Esophagus muscularis mucosa (tissue), 4 donors: ENCODE results near the gene TSC1. TPM values are rescaled to one million over a fixed set of nuclear protein-coding genes. Genes with fewer than 3 reads are reported as not detected.

Source experiments
- DNase-seq: peaks from one replicate; pipeline ENCODE4 v3.0.0-alpha.2; 2017; ENCODE audit errors: extremely low spot score
- H3K27ac ChIP-seq, 4 donors: fragments of 200-600 bp; sonication (generic); replicated peaks in 1 of 4; 1 replicate in 3 of 4; 2 replicates in 1 of 4; pipeline ENCODE4 v1.5.1; 2016 to 2019; ENCODE audit warnings: mild to moderate bottlenecking in 1 of 4
- H3K27me3 ChIP-seq, 4 donors: fragments of 200-600 bp; sonication (generic); one replicate each; pipeline versions ENCODE4 v1.5.1 to v1.6.0; 2016 to 2019
- H3K36me3 ChIP-seq, 4 donors: fragments of 200-600 bp; sonication (generic); one replicate each; pipeline ENCODE4 v1.5.1; 2016 to 2019
- H3K4me1 ChIP-seq, 4 donors: fragments of 200-600 bp; sonication (generic); one replicate each; pipeline ENCODE4 v1.5.1; 2016 to 2019
- H3K4me3 ChIP-seq, 4 donors: fragments of 200-600 bp; sonication (generic); 1 replicate in 2 of 4; 2 replicates in 2 of 4; pipeline ENCODE4 v1.5.1; 2016 to 2019; ENCODE audit warnings: mild to moderate bottlenecking in 4 of 4, moderate library complexity in 1 of 4
- H3K9me3 ChIP-seq, 4 donors: fragments of 200-600 bp; sonication (generic); 1 replicate in 3 of 4; 2 replicates in 1 of 4; pipeline ENCODE4 v1.5.1; 2016 to 2019
- EP300 ChIP-seq: sonication (generic); formaldehyde crosslinking; IDR thresholded peaks from one replicate; pipeline ENCODE4 v1.6.1; 2017; ENCODE audit warnings: antibody characterized with exemption
- POLR2A ChIP-seq: fragments of 450-650 bp; IDR thresholded peaks from one replicate; pipeline ENCODE4 v1.6.1; 2017; ENCODE audit warnings: antibody characterized with exemption, moderate library complexity, mild to moderate bottlenecking, low read depth
- POLR2AphosphoS5 ChIP-seq, 2 donors: sonication (generic); formaldehyde crosslinking; IDR thresholded peaks; one replicate each; pipeline ENCODE4 v1.6.1; 2017; ENCODE audit warnings: antibody characterized with exemption in 2 of 2
- WGBS: methylation state at CpG from one replicate; pipeline ENCODE4 v1.1.5; 2018; 5-methylcytosine and 5-hydroxymethylcytosine counted together
- intact Hi-C: fragments of 100-400 bp; cut with DNase I; formaldehyde crosslinking; loops from one replicate; pipeline ENCODE4 v1.15.1; 2023
- small RNA-seq, 3 donors: library from RNA; depleted of rRNA; stranded (forward); fragments of <200 nt; gene quantifications; one replicate each; pipeline ENCODE3, GENCODE V24; 2016
- total RNA-seq, 4 donors: library from RNA; depleted of rRNA; stranded (reverse); fragments of >200 nt; gene quantifications; one replicate each; pipeline versions ENCODE4 v1.1.0 to v1.2.1, GENCODE V29; 2016
- TF ChIP-seq, protein P1 (sequence below), 3 experiments: fragments of 200-600 bp in 2 of 3; fragments of 450-650 bp in 1 of 3; sonication (generic) in 2 of 3; IDR thresholded peaks; one replicate each; pipeline ENCODE4 v1.5.1; 2017 to 2019; ENCODE audit warnings: antibody characterized with exemption in 3 of 3, mild to moderate bottlenecking in 2 of 3, moderate library complexity in 1 of 3

TSC1 gene
- total RNA-seq, 4 donors from 2014 or later, result 25.0 to 36.9 (median 30.6) TPM

DNA sequence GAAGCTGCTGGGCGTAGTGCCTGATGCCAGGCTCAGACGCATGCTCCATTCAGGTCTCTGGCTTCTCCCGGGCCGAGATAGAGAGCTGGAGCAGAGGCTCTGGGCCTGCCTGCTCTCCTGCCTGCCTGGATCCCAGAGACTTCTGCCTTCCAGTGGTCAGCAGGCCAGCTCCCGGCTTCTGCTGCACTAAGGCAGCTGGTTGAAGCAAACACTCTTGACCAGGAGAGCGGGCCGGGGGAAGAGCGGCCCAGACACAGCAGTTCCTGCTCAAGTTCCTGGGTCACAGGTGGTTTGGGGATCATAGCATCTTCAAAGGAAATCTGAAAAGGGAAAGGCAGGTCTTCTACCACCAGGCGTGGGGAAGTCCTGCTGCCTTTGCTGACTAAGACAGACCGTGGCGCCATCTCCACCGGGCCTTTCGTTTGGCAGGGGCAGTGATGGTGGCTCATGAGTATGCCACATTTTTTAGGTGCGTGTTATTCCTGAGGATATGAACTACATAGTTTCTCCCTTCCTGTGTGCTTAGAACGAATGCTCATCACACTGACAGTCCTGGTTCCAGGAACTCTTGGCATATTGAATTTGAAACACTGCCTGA lies 97.4 kb downstream of the TSC1 start:
- 94% methylated on average over 11 of the region's 15 CpGs for WGBS
- TF ChIP-seq POLR2AphosphoS5 (IDR thresholded peaks at IDR 0.05) (no peak), POLR2A (no peak)
- Histone ChIP-seq H3K36me3 (no peaks in the 10 kb centered on the region), H3K27me3 (no peaks in the 10 kb centered on the region), H3K9me3 (no peaks in the 10 kb centered on the region), H3K4me3 (no peak overlapping the region), H3K27ac (no peak overlapping the region), H3K4me1 (peaks cover 0 to 12% (median 10%) of the 10 kb centered on the region in 4 donors)
- intact Hi-C loops, result no loop called here
- DNase-seq, result no peak

DNA sequence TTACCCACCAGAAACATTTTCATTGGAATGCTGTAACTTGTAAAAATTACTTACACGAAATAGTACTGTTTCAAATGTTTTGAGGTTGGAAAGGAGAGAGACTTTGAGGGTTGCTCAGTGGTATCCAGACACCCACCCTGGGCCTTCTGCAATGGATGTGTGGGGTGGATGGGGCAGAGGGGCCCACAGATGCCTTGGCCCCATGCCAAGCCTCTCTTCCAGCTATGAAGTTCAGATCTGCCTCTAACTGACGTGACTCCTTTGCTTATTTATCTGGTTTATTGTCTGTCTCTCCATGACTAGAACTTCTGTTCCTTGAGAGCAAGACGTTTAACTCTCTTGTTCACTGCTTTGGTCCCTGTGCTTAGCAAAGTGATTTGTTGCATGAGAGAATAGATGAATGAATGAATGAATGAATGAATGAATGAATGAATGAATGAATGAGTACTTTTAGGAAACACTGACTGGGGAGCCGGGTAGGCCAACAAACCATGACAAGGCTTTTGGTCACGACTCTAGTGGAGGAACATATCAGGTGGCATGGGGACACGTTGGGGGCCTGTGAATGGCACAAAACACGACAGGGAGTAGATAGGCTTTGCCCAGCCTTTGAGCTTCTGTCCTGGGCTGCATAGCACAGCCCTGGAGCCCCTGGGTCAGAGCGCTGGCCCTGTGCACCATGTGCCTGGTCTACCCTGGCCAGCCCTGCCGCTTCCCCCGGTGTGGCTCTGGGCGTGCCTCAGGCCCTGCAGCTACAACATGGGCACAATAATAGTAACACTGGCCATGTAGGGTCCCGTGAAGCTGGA lies 98.1 kb downstream of the TSC1 start:
- Histone ChIP-seq H3K27ac (no peak overlapping the region), H3K9me3 (no peaks in the 10 kb centered on the region), H3K4me3 (no peak overlapping the region), H3K36me3 (no peaks in the 10 kb centered on the region), H3K27me3 (no peaks in the 10 kb centered on the region), H3K4me1 (peaks cover 0 to 12% (median 10%) of the 10 kb centered on the region in 4 donors)
- intact Hi-C loops, result no loop called here
- TF ChIP-seq POLR2A (no peak), EP300 (no peak), POLR2AphosphoS5 (IDR thresholded peaks at IDR 0.05) (no peak)
- TF ChIP-seq, protein P1, sequence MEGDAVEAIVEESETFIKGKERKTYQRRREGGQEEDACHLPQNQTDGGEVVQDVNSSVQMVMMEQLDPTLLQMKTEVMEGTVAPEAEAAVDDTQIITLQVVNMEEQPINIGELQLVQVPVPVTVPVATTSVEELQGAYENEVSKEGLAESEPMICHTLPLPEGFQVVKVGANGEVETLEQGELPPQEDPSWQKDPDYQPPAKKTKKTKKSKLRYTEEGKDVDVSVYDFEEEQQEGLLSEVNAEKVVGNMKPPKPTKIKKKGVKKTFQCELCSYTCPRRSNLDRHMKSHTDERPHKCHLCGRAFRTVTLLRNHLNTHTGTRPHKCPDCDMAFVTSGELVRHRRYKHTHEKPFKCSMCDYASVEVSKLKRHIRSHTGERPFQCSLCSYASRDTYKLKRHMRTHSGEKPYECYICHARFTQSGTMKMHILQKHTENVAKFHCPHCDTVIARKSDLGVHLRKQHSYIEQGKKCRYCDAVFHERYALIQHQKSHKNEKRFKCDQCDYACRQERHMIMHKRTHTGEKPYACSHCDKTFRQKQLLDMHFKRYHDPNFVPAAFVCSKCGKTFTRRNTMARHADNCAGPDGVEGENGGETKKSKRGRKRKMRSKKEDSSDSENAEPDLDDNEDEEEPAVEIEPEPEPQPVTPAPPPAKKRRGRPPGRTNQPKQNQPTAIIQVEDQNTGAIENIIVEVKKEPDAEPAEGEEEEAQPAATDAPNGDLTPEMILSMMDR (IDR thresholded peaks at IDR 0.05), result no peak
- WGBS, result 88% methylated on average over 12 of the region's 12 CpGs
- no peak for DNase-seq

DNA sequence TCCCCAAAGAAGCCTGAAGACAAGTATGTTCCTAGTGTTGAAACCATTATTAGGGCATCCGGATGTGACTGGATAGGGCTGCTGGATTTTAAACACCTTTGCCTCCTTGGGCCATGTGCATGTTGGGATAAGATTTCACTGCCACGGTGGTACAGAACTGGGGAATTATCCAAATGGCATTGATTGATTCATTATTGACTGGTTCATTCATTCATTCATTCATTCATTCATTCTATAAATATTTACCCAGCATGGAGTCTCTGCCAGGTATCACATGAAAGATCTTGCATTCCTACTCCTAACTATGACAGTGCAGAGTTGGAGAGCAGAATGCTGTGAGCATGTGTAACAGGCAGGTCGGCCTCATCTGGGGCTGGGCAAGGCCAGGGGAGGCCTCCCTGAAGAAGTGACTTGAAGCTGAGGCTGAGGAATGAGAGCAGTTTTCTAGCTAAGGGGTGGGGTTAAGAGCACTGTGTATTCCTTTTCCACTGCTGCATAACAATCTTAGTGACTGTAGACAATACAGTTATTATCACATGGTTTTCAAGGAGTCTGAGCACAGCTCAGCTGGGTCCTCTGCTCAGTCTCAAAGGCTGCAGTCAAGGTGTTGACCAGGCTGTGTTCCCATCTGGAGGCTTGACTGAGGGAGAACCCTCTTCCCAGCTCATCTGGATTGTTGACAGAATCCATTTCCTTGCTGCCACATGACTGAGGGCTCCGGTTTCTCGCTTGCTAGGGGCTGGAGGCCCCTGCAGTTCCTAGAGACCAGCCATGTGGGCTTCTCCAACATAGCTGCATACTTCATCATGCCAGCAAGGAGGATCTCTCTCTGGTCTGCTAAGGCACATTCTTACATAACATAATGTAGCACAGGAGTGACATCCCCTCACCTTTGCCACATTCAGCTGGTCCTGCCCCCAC lies 102.0 kb downstream of the TSC1 start:
- Histone ChIP-seq H3K36me3 (no peaks in the 10 kb centered on the region), H3K4me1 (no peaks in the 10 kb centered on the region), H3K9me3 (no peaks in the 10 kb centered on the region), H3K27me3 (no peaks in the 10 kb centered on the region), H3K4me3 (no peak overlapping the region), H3K27ac (no peak overlapping the region)
- DNase-seq, result no peak
- no peak for TF ChIP-seq POLR2A
- no peak for TF ChIP-seq POLR2AphosphoS5 (IDR thresholded peaks at IDR 0.05)
- no peak for TF ChIP-seq EP300
- TF ChIP-seq, protein P1 (IDR thresholded peaks at IDR 0.05), result no peak
- intact Hi-C loops, result no loop called here
- 76% methylated on average over 5 of the region's 5 CpGs for WGBS

Small RNAs within 50 kb of the gene (small RNA-seq; reads per million reads assigned to genes)
- gene AL593851.1 (0 reads per million in 3 donors), gene MIR548AW (0.51 to 6.6 (median 3.7) reads per million in 3 donors), gene RNU7-21P (0 reads per million in 3 donors)

Other genes with a start within 250 kb of the TSC1 start
- gene AK8, start 66.3 kb downstream of the TSC1 start, total RNA-seq, result 1 to 10 TPM in 2 of 4 donors, under 1 TPM in 2; 0.39 to 1.5 (median 0.90) TPM
- 10 to 100 TPM in 1 of 4 donors, 1 to 10 TPM in 3; 3.3 to 10.1 (median 5.5) TPM for gene SPACA9, start 65.7 kb downstream of the TSC1 start, total RNA-seq
- under 1 TPM in 1 of 4 donors, not detected in 3; 0.17 TPM for gene GFI1B, start 34.1 kb upstream of the TSC1 start, total RNA-seq
- 10 to 100 TPM; 38.9 to 58.1 (median 42.4) TPM for gene GTF3C5, start 86.4 kb upstream of the TSC1 start, total RNA-seq
- gene CEL, start 117.4 kb upstream of the TSC1 start, total RNA-seq, result under 1 TPM; 0.17 to 0.42 (median 0.21) TPM
- gene RALGDS, start 176.6 kb upstream of the TSC1 start, total RNA-seq, result 10 to 100 TPM; 48.6 to 67.4 (median 54.8) TPM
- 10 to 100 TPM; 15.9 to 19.1 (median 17.5) TPM for gene GBGT1, start 219.3 kb upstream of the TSC1 start, total RNA-seq